ENCODE data around the gene FERMT3. TPM values are rescaled to one million over a fixed set of nuclear protein-coding genes. Genes with fewer than 3 reads are reported as not detected.

Gene FERMT3
- total RNA-seq, 1 donor from 2014 or later, result 7.2 TPM

DNA sequence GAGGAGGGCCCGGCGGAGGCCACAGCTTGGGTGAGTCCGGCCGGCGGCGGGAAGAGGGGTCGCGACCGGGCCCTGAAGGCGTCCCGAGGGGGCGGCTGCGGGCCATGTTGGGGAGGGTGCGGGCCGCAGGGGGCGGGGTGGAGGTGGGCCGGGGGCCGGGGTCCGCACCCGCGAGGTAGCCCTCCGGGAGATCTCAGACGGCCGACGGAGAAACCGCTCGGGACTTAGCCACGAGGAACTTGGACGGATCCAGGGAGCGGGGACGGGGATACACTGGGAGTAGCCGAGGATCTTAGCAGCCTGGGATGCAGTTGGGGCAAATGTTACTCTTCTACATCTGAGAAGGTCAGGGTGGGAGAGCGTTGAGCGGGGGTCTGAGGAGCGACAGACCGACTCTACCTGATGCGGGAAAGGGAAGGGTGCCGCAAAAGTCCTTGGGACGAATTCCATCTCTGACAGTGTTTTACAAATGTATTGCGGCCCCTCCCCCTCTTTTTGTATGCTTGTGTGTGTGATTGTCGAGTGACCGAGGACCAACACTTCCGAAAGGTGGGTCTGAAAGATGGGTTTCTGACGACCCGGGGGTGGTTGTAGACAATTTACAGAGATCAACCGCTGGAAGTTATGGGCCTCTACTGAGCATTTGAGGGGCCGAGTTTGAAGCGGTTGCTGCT is 19.9 kb upstream of the FERMT3 start:
- no peak for DNase-seq

GRCh38 chr11:64192434-64192833 is 14.1 kb upstream of the FERMT3 start:
- no peak for DNase-seq

GRCh38 chr11:64196626-64197025 is 9.9 kb upstream of the FERMT3 start:
- no peak for DNase-seq

DNA sequence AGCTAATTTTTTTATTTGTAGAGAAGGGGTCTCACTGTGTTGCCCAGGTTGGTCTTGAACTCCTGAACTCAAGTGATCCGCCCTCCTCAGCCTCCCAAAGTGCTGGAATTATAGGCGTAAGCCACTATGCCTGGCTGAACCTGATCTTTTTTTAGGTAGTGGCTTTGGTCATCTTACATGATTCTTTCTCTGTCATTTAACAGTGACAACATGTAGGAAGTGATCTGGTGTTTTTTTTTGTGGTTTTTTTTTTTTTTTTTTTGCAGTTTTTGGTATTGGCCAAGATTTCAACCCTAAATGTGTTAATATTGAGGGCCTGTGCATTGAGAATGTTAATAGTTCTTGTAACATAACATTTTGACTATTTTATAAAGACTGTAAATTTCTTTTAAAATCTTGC is 8.0 kb upstream of the FERMT3 start:
- DNase-seq, result no peak

DNA sequence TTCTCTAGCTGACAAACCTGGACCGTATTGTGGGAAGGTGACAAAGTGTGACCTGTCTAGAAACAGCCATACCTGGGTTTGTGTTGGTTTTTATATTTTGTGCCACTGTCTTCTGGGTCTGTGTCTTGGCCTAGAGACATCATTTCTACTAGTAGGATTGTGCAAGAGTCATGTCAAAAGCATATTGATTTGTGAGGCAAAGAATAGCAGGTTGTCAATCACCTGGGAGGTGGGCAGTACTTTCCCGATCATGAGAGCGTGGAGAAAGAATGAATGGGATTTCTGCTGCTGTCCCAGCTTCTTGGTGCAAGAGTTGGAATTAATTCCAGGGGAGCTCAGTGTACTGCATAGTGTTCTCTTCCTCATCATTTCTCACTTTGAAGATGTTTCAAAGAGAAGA is 5.0 kb upstream of the FERMT3 start:
- no peak for DNase-seq

GRCh38 chr11:64202992-64203391 is 3.5 kb upstream of the FERMT3 start:
- no peak for DNase-seq

- DNase-seq, result no peak
These were observed 3.0 kb upstream of the FERMT3 start for GRCh38 chr11:64203421-64204079.

- DNase-seq, result no peak
These were observed 2.5 kb upstream of the FERMT3 start for GRCh38 chr11:64204080-64204440.

DNA sequence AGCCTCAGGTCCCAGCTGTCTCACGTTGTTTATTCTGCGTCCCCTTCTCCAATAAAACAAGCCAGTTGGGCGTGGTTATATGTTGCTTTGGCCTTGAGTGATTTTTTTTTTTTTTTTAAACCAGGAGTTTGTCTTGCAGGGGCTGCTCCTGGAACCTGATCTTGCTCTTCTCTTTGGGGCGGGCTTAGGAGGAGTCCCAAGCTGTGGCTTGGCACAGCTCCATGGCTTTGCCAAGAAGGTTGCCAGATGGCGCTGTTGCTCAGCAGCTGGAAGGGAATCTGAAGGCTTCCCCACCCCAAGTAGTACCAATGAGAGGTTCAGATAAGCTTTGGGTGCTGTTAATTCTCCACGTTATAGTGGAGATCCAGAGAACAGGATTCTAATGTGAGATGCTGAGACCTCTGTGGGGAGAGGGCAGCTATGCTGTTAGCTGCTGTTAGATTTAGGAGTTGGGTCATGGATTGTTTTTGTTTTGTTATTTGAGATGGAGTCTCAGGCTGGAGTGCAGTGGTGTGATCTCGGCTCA is 2.0 kb upstream of the FERMT3 start:
- DNase-seq, result peak; percentile 82

DNA sequence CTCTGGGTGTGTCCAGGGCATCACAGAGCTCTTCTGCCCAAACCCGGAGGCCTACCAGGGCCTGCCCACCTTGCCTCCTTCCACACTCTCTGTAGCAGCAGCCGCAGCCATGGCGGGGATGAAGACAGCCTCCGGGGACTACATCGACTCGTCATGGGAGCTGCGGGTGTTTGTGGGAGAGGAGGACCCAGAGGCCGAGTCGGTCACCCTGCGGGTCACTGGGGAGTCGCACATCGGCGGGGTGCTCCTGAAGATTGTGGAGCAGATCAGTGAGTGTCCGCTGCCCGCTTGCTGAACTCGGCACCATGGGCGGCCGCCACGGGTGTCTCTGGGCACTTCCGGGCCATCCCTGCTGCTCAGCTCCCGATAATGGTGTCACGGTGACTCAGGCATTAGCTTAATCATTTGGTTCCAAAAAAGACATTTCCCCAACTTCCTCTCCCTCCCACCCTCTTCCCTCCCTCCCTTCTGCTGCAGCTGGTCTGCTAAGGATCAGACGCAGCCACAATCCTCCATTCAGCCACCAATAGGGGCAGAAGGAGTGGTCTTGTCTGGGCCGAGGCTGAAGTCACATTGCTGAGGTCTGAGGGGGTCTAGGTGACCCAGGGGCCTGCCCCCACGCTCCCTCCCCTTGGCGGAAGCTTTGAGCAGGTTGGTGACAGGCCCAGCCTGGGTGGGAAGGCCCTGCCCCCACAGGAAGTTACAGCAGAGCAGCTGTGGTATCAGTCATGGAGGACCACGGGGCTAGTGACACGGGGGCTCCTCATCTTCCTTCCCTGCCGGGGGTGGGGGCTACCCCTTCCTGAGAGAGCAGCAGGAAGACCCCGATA is 950 bp downstream of the FERMT3 start:
- peak; percentile 64 for DNase-seq

GRCh38 chr11:64208086-64208795 is 1.7 kb downstream of the FERMT3 start:
- DNase-seq, result no peak

GRCh38 chr11:64208796-64209562 is 2.5 kb downstream of the FERMT3 start:
- no peak for DNase-seq

DNA sequence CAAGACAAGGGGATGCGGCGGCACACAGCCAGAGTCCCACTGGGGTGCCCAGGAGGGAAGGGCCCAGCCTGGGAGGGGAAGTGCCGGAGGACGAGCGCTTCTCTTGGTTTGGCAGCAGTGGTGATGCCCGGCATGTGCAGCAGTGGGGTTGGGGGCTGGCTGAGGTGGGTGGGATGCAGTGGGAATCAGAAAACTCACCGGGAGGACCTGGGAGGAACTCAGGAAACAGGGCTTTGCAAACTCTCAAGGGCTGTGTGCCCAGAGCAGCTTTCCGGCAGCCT is 3.0 kb downstream of the FERMT3 start:
- no peak for DNase-seq

GRCh38 chr11:64210301-64211020 is 3.9 kb downstream of the FERMT3 start:
- no peak for DNase-seq

DNA sequence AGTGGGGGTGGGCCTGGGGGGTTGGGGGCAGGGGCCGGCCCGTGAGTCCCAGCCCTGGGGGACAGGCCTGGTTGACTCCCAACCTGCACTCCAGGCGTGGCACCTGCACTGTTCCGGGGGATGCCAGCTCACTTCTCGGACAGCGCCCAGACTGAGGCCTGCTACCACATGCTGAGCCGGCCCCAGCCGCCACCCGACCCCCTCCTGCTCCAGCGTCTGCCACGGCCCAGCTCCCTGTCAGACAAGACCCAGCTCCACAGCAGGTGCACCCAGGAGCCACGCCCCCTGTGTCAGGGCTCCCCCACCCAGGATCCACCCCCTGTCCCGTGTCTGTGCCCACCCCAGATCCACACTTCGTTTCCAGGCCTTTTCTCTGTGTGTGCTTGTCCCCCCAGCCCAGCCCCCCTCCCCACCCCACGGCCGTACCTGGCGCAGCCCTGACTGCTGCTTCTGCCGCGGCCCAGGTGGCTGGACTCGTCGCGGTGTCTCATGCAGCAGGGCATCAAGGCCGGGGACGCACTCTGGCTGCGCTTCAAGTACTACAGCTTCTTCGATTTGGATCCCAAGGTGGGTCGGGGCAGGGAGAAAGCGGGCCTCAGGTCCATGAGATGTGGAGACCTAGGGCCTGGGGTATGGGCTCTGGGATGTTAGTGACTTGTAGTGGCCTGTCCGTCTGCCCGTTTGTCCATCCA is 4.8 kb downstream of the FERMT3 start:
- no peak for DNase-seq

DNA sequence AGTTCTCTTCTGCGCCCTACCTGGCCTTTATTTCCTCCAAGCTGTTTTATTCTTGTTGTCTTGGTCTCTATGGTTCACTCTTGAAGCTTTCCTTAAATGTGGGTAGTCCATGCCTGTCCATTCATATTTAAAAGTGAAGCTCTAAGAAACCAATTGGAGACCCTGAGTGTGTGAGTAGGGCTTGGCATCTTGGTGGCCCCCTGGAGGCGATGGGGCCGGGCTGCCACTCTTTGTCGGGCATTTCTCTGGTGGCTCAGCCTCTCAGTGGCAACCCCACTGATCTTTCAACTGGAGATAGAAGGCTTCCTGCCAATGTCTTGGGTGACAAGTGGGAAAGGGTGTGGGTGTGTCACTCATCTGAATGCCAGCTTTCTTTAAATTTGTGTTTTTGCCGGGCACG is 10.4 kb downstream of the FERMT3 start:
- DNase-seq, result no peak

DNA sequence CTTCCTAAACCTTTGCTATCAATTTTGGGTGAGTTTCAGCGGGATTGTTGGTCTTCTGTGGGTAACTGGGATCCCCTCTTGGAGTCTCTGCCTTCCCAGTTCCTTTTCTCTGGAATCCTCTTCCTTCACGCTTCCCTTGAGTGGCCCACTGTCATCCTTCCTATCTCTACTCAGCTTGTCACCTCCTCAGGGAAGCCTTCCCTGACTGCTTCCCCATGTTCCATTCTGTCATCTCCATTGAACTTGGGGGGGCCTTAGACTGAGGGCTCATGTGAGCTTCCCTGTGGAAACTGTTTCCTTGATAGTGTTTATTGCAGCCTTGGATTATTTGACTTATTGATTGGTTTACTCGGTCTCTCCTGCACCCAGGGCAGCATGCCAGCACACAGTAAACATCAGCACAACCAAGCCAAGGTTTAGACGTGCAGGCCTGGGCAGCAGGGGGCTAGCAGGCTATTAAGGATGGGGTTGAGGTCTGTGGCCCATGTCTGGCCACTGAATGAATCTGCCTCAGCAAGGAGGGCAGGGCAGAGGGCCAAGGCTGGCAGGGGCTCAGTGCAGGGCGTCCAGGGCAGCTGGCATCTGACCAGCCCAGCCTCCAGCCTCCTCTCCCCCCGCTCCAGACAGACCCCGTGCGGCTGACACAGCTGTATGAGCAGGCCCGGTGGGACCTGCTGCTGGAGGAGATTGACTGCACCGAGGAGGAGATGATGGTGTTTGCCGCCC is 12.3 kb downstream of the FERMT3 start:
- DNase-seq, result no peak

DNA sequence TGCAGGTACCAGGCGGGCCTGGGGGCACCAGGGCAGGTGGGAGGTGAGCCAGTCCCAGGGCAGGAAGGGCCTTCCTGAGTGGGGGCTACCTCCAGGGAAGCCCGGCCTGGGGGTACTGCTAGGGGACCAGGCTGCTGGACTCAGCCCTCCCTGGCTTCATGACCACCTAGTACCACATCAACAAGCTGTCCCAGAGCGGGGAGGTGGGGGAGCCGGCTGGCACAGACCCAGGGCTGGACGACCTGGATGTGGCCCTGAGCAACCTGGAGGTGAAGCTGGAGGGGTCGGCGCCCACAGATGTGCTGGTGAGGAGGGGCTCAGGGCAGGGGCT is 12.8 kb downstream of the FERMT3 start:
- DNase-seq, result no peak

DNA sequence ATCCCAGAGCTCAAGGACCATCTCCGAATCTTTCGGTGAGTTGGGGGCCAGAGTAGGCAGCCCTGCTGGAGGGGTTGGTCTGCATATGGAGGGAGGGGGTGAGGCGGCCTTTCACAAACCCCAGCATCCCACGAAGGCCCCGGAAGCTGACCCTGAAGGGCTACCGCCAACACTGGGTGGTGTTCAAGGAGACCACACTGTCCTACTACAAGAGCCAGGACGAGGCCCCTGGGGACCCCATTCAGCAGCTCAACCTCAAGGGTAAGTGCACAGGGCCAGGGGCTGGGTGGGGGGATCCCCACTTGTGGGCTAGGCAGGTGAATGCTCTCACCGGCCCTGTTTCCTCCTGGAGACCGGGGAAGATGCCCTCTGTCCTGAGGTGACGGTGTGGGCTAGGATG is 13.2 kb downstream of the FERMT3 start:
- no peak for DNase-seq

- no peak for DNase-seq
These were observed 13.8 kb downstream of the FERMT3 start for GRCh38 chr11:64220271-64220670.
